Subcutaneous adipose tissue (tissue), 4 donors: ENCODE measurements around the gene KHSRP. TPM values are rescaled to one million over a fixed set of nuclear protein-coding genes. Genes with fewer than 3 reads are reported as not detected.

Source experiments
- total RNA-seq, 4 donors: library from RNA; depleted of rRNA; stranded (reverse); fragments of >200 nt; gene quantifications; one replicate each; pipeline ENCODE4 v1.1.0, GENCODE V29; 2016
- TF ChIP-seq, protein P1 (sequence below): fragments of 450-650 bp; IDR thresholded peaks from one replicate; pipeline ENCODE4 v1.5.1; 2016; ENCODE audit warnings: low read depth, mild to moderate bottlenecking, control low read depth, antibody characterized with exemption, moderate library complexity

The KHSRP gene
- total RNA-seq, 4 donors from 2014 or later: 44.7 to 114 (median 61.6) TPM

DNA sequence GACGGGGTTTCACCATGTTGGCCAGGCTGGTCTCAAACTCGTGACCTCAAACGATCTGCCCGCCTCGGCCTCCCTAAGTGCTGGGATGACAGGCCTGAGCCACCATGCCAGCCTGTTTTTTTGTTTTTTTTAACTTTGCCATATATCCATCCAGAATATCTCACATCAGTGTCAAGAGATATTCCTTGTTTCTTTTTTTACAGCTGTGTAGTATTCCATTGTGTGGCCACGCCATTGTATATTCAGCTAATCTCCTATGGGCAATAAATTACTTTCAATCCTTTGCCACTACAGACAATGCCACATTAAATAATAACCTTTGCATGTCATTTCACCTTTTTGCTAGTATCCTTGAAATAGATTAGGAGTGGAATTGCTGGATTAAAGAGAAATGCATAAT is 15.3 kb downstream of the KHSRP start:
- TF ChIP-seq, protein P1, sequence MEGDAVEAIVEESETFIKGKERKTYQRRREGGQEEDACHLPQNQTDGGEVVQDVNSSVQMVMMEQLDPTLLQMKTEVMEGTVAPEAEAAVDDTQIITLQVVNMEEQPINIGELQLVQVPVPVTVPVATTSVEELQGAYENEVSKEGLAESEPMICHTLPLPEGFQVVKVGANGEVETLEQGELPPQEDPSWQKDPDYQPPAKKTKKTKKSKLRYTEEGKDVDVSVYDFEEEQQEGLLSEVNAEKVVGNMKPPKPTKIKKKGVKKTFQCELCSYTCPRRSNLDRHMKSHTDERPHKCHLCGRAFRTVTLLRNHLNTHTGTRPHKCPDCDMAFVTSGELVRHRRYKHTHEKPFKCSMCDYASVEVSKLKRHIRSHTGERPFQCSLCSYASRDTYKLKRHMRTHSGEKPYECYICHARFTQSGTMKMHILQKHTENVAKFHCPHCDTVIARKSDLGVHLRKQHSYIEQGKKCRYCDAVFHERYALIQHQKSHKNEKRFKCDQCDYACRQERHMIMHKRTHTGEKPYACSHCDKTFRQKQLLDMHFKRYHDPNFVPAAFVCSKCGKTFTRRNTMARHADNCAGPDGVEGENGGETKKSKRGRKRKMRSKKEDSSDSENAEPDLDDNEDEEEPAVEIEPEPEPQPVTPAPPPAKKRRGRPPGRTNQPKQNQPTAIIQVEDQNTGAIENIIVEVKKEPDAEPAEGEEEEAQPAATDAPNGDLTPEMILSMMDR: no peak

DNA sequence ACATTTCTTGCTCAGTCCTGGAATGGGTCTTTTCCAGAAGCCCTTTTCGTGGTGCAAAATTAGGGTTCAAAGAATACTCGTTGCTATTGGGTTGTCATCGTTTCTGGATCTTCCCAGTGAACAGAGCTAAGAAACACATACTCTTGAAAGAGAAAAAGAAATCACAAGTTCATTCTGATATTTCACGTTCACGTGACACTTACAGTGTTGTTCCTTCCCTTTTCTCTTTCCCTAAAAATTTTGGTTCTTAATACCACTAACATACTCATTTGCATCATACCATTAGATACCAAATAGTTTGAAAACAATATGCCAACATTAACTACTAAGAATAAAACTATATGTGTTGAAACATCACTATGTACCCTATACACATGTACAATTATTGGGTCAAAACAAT is 18.2 kb downstream of the KHSRP start:
- TF ChIP-seq, protein P1: no peak

DNA sequence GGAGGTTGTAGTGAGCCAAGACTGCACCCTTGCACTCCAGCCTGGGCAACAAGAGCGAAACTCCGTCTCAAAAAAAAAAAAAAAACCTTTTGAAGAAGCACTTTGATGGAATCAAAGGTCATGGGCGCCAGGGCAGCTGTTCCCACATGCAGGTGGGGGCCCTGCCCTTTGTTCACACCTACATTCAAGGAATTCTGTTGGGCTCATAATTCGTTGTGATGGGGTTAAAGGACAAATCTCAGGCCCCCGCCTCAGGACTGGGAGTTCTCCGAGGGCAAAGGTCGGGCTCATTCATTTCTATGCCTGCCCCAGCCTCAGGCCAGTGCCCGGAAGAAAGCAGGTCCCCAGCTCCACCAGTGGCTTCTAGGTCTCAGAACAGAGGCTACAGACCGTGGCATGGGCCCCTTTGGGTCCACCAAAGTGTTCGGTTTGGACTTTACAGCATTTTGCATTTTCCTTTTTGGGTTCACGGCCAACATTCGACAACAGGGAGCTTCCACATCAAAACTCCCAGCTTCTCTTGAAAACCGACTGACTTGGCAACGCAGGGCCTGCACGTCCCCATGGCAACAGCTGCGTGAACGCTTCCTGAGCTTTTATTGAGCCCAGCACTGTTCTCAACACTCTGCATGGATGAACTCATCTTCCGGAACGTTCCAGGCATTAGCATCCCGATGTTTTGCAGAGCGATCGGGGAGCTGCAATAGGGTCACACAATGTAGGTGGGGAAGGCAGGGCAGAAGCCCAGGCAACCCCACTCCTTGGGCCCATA is 21.6 kb downstream of the KHSRP start:
- TF ChIP-seq, protein P1: no peak

DNA sequence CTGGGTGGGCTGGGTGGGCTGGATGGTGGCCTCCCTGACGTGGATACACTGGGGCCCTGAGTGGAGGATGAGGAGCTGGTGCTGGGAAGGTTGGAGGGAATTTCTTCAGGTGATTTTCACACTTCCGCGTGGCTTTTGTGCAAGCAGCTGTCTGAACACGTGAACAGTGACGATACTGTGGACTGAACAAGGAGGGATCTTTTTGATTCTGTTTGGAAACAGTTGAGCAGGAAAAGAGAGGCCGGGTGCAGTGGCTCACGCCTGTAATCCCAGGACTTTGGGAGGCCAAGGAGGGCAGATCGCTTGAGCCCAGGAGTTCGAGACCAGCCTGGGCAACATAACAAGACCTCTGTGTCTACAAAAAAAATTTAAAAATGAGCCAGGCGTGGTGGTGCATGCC is 22.6 kb downstream of the KHSRP start:
- TF ChIP-seq, protein P1: no peak

DNA sequence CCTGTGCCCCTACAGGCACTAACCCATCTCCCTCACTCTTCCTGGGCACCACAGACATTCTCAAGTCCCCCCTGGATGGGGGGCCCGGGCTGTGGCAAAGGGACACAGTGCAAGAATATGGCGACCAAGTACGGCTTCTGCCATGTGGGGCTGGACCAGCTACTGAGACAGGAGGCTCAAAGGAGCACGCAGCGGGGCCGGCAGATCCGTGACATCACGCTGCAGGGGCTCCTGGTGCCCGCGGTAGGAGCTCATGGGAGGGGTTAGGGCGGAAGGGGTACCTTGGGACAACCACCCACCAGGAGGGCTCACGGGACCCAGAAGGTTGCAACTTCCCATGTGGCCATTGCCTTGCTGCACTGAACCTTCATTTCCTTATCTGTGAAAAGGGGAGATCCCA is 28.3 kb downstream of the KHSRP start:
- TF ChIP-seq, protein P1: no peak

DNA sequence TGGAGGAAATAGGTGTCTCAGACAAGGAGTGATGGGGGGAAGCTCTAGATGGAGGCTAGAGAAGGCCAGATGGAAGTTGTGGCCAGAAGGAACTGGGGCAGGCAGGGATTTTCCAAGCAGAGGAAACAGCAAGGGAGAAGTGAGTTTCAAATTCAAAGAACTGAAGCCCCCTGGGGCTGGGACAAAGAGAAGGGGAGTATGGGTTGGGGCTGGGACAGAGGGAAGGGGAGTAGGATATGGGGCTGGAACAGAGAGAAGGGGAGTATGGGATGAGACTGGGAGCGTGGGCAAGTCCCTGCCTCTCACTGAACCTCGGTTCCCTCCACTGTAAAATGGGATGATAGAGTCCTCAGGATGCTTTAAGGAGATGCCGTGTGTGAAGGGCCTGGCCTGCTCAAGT is 29.8 kb downstream of the KHSRP start:
- TF ChIP-seq, protein P1: no peak

DNA sequence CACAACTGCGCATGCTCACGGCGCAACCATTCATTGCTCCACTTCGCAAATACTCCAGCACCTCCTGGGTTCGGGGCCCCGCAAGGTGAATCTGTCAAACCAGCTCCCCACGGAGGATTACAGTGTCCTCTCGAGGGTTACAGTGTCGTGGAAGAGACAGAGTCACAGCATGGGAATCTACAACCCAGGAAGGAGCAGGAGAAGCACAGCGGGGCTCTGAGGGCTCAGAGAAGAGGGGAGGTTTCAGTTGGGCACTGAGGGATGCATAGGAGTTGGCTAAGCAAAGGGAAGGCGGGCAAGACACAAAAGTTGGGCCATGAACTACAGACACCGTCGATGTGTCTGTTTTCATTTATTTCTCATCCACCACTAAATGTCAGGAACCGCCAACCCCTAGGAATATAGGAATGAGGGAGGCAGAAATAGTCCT is 30.6 kb downstream of the KHSRP start:
- TF ChIP-seq, protein P1: no peak
